IPS DF 4.7 (cell line): ENCODE results near the gene DSPP.

Experiments
- DNase-seq: peaks from one replicate; pipeline ENCODE4 v3.0.0-alpha.2; 2013; ENCODE audit warnings: low spot score; ENCODE audit errors: extremely low read depth

Gene DSPP

GRCh38 chr4:87624698-87625097 is 16.4 kb downstream of the DSPP start:
- no peak for DNase-seq

GRCh38 chr4:87631668-87632067 is 23.3 kb downstream of the DSPP start:
- no peak for DNase-seq

DNA sequence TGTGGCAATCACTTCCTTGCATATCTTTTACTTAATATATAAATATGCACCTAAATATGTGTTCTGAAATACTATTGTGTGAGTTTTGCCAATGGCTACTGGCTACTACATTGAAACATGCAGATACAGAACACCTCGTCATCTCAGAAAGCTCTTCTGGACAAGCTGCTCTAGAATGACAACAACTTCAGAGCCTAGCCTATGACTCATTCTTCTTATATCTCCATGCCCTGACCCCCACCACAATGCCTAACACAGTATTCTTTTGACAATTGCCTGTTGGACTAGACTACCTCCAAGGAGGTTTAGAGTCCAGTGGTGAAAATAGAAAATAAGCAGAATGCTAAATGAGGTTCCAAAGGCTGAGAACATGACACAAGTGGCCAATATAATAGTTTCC is 24.1 kb downstream of the DSPP start:
- no peak for DNase-seq

DNA sequence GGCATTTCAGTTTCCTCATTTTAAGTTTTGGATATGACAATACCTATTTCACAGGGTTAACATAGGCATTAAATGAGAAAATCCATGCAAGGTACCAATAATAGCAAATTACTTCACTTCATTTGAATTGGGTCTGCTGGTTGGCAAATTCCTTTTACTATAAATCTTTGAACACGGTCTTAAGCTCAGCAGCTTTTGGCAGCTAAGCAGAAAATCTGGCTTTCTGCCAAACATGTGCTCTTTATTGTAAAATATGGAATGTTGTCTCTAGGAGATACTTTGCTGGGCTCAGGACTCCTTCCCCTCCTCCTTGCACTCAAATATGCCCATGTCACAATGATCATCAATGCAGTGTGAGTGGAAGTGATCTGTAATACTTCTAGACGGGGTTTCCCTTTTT is 24.9 kb downstream of the DSPP start:
- DNase-seq = no peak

GRCh38 chr4:87644286-87644685 is 36.0 kb downstream of the DSPP start:
- DNase-seq = no peak

DNA sequence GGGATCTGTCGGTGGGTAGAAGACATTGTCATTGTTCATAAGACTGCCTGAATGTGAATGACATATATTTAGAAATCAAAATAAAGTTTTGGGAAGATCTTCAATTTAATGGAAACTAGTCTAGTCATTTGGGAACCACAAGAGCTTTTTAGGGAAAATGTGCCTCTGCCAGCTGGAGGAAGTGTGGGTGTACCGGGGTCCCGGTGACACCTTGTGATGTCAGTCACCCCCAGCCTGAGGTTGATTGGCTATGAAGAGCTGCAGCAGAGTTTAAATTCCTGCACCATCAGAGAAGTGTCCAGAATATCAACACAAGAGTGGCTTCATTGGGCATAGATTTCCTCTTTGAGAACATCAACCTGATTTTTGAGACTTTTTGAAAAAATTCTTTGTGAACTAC is 41.7 kb downstream of the DSPP start, which contains the start of gene DMP1:
TSS of gene DMP1 (plus strand) at position 301 of the 400 bp plus-strand sequence. CDS start 6,213 bp downstream, outside the sequence.
- no peak for DNase-seq

GRCh38 chr4:87650938-87651337 is 42.6 kb downstream of the DSPP start:
- DNase-seq = no peak

GRCh38 chr4:87651941-87652340 is 43.6 kb downstream of the DSPP start:
- no peak for DNase-seq

DNA sequence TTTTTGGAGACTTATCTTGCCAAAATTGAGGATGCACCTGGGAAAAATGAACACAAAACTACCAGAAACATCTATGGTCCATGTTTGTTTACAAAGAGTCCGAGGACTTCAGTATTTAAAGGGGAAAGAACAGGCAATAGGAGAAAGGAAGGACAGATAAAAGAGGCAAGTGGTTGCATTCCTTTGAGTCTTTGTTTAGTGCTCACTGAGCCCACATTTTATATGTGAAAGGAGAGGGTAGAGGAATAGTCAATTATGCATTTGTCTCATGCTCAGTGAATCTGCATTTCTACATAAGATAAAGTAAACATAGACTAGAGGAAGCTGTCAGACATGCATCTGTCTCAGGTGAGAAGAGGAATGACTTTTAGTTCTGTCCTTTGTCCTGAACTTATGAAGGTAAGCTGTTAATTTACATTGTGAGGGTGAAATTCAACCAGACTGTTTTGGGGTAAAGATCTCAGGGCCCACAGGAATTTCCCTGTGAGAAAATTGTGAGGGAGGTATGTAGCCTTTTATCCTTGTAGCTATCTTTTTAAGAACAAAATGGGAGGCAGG is 46.2 kb downstream of the DSPP start:
- DNase-seq = no peak

- DNase-seq = no peak
Measured at GRCh38 chr4:87657525-87657924, 49.2 kb downstream of the DSPP start.

- DNase-seq = no peak
Measured at GRCh38 chr4:87659247-87659931, 51.1 kb downstream of the DSPP start.

- no peak for DNase-seq
Measured at GRCh38 chr4:87662871-87663270, 54.5 kb downstream of the DSPP start.
